Esophagus muscularis mucosa (tissue), 3 donors: ENCODE data around the gene TRAPPC2B.

ENCODE experiments used
- CTCF ChIP-seq, 3 experiments: fragments of 200-600 bp in 2 of 3; fragments of 450-650 bp in 1 of 3; sonication (generic) in 2 of 3; IDR thresholded peaks; one replicate each; pipeline ENCODE4 v1.5.1; 2017 to 2019; ENCODE audit warnings: antibody characterized with exemption in 3 of 3, mild to moderate bottlenecking in 2 of 3, moderate library complexity in 1 of 3
- POLR2A ChIP-seq: fragments of 450-650 bp; IDR thresholded peaks from one replicate; pipeline ENCODE4 v1.6.1; 2017; ENCODE audit warnings: antibody characterized with exemption, moderate library complexity, mild to moderate bottlenecking, low read depth
- POLR2AphosphoS5 ChIP-seq, 2 donors: sonication (generic); formaldehyde crosslinking; IDR thresholded peaks; one replicate each; pipeline ENCODE4 v1.6.1; 2017; ENCODE audit warnings: antibody characterized with exemption in 2 of 2

GRCh38 chr19:57382806-57383488 lies 19.6 kb downstream of the TRAPPC2B start:
- TF ChIP-seq CTCF (IDR thresholded peaks at IDR 0.05) (no peak), POLR2AphosphoS5 (IDR thresholded peaks at IDR 0.05) (no peak), POLR2A (no peak)
